Smooth muscle cell (in vitro differentiated cells): ENCODE data around the gene TSEN2. TPM values are rescaled to one million over a fixed set of nuclear protein-coding genes. Genes with fewer than 3 reads are reported as not detected.

ENCODE experiments used
- DNase-seq: peaks from one replicate; lab custom pipeline; 2025; ENCODE audit not compliant: unreplicated experiment; lab: John Stamatoyannopoulos, UW
- H2AFZ ChIP-seq: fragments of 200-600 bp; sonication (generic); 2 replicates; pipeline ENCODE4 v1.6.0; 2016; ENCODE audit warnings: antibody characterized with exemption, low read depth, mild to moderate bottlenecking
- H3F3A ChIP-seq: fragments of 200-600 bp; sonication (generic); 2 replicates; pipeline ENCODE4 v1.6.0; 2017; ENCODE audit warnings: antibody characterized with exemption, low read depth
- H3K27ac ChIP-seq: fragments of 200-600 bp; sonication (generic); 2 replicates; pipeline ENCODE4 v1.5.1; 2016; ENCODE audit warnings: low read depth, mild to moderate bottlenecking
- H3K27me3 ChIP-seq: fragments of 200-600 bp; sonication (generic); 2 replicates; pipeline ENCODE4 v1.6.1; 2016; ENCODE audit warnings: low read depth, mild to moderate bottlenecking
- H3K36me3 ChIP-seq: fragments of 200-600 bp; sonication (generic); 2 replicates; pipeline ENCODE4 v1.5.1; 2016; ENCODE audit warnings: low read depth
- H3K4me1 ChIP-seq: fragments of 200-600 bp; sonication (generic); 2 replicates; pipeline ENCODE4 v1.5.1; 2016; ENCODE audit warnings: low read depth
- H3K4me2 ChIP-seq: fragments of 200-600 bp; sonication (generic); 2 replicates; pipeline ENCODE4 v1.6.0; 2016; ENCODE audit warnings: mild to moderate bottlenecking
- H3K4me3 ChIP-seq: fragments of 200-600 bp; sonication (generic); 2 replicates; pipeline ENCODE4 v1.5.1; 2016; ENCODE audit warnings: mild to moderate bottlenecking
- H3K79me2 ChIP-seq: fragments of 200-600 bp; sonication (generic); 2 replicates; pipeline ENCODE4 v1.6.0; 2016; ENCODE audit warnings: low read depth, mild to moderate bottlenecking
- H3K9ac ChIP-seq: fragments of 200-600 bp; sonication (generic); 2 replicates; pipeline ENCODE4 v1.6.0; 2016; ENCODE audit warnings: low read depth
- H3K9me3 ChIP-seq: fragments of 200-600 bp; sonication (generic); replicated peaks from 2 replicates; pipeline ENCODE4 v1.5.1; 2016; ENCODE audit warnings: low read depth
- H4K20me1 ChIP-seq: fragments of 200-600 bp; sonication (generic); 2 replicates; pipeline ENCODE4 v1.6.0; 2016; ENCODE audit warnings: low read depth
- WGBS: methylation state at CpG from one replicate; pipeline ENCODE4 v1.1.7; 2016; ENCODE audit warnings: low lambda C conversion rate; 5-methylcytosine and 5-hydroxymethylcytosine counted together
- polyA plus RNA-seq: library from polyadenylated mRNA; unstranded; fragments of >200 nt; fragmentation: Nextera tagmentation; extraction: Ambion mirVana; gene quantifications from 2 replicates; pipeline ENCODE4 v1.2.1, GENCODE V29; 2016
- total RNA-seq: library from RNA; depleted of rRNA; stranded (reverse); fragments of >200 nt; gene quantifications from 2 replicates; pipeline ENCODE4 v1.2.3, GENCODE V29; 2014
- TF ChIP-seq, protein P1 (sequence below): fragments of 200-600 bp; sonication (generic); IDR thresholded peaks from 2 replicates; pipeline ENCODE4 v1.5.1; 2017; ENCODE audit warnings: borderline replicate concordance, mild to moderate bottlenecking, antibody characterized with exemption; ENCODE audit not compliant: insufficient read depth, poor library complexity, severe bottlenecking

Gene TSEN2
- total and polyA plus RNA-seq, 2 experiments from 2014 or later = 3.6 to 3.9 TPM

DNA sequence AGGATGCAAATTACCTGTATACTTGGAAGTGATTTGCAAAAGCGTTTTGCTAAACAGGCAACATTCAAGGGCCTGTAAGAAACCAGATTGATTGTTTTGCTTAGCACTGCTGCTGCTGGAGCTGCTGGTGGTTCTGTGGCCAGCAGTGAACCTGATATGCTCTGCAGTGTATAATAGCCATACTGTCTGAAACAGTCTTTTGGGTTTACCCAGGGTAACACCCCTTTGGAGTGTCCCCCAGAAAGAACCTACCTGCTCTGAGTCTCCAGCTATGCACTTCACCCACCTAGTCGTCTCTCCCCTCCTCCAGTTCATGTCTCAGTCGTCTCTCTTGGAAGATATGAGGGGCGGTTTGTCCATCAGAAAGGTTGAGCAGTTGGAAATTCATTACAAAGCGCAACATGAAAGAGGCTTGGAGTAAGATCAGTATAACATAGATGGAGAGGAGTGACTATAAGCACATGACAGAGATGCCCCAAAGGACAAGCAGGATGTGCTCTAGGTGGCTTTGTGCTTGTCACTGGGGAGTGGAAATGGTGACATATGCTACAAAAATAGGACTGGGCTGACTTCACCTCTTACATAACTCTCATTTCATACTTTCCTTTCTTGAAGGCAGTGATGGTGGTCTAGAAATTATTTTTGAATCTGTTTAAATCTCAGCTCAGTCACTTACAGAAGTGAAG, 76.4 kb downstream of the TSEN2 start:
- Histone ChIP-seq H3K4me2 (no peak overlapping the region), H3K27ac (no peak overlapping the region), H3F3A (no peaks in the 10 kb centered on the region), H3K9ac (no peak overlapping the region), H3K4me3 (no peak overlapping the region), H4K20me1 (peaks cover 80% of the 10 kb centered on the region), H3K9me3 (no peaks in the 10 kb centered on the region), H3K4me1 (peaks cover 28% of the 10 kb centered on the region), H3K79me2 (peaks cover 81% of the 10 kb centered on the region), H2AFZ (no peak overlapping the region), H3K36me3 (no peaks in the 10 kb centered on the region), H3K27me3 (no peaks in the 10 kb centered on the region)
- 93% methylated on average over 5 of the region's 5 CpGs for WGBS
- TF ChIP-seq, protein P1, sequence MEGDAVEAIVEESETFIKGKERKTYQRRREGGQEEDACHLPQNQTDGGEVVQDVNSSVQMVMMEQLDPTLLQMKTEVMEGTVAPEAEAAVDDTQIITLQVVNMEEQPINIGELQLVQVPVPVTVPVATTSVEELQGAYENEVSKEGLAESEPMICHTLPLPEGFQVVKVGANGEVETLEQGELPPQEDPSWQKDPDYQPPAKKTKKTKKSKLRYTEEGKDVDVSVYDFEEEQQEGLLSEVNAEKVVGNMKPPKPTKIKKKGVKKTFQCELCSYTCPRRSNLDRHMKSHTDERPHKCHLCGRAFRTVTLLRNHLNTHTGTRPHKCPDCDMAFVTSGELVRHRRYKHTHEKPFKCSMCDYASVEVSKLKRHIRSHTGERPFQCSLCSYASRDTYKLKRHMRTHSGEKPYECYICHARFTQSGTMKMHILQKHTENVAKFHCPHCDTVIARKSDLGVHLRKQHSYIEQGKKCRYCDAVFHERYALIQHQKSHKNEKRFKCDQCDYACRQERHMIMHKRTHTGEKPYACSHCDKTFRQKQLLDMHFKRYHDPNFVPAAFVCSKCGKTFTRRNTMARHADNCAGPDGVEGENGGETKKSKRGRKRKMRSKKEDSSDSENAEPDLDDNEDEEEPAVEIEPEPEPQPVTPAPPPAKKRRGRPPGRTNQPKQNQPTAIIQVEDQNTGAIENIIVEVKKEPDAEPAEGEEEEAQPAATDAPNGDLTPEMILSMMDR = no peak
- no peak for DNase-seq

DNA sequence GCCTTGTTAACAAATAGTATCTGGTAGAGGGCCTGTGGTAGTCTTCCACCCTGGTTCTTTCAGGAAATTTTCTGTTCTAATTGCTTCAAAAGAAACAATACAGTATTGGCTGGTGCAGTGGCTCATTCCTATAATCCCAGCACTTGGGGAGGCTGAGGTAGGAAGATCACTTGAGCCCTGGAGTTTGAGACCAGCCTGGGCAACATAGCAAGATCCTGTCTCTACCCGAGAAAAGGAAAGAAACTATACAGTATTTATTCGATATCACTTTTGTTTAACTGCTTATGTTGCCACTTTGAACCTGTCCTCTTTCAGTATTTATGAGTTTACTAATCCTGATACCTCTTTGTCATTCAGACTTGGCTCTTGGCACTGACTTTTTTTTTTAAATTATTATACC, 77.1 kb downstream of the TSEN2 start:
- H3K4me2 ChIP-seq = no peak overlapping the region
- H2AFZ ChIP-seq = no peak overlapping the region
- no peaks in the 10 kb centered on the region for H3K36me3 ChIP-seq
- DNase-seq = no peak
- H3K9ac ChIP-seq = no peak overlapping the region
- TF ChIP-seq, protein P1 = no peak
- H3K9me3 ChIP-seq = no peaks in the 10 kb centered on the region
- H3K27me3 ChIP-seq = no peaks in the 10 kb centered on the region
- H3K4me3 ChIP-seq = no peak overlapping the region
- 100% methylated on average over 2 of the region's 2 CpGs for WGBS
- H3K27ac ChIP-seq = no peak overlapping the region
- peaks cover 88% of the 10 kb centered on the region for H4K20me1 ChIP-seq
- peaks cover 23% of the 10 kb centered on the region for H3K4me1 ChIP-seq
- H3F3A ChIP-seq = no peaks in the 10 kb centered on the region
- H3K79me2 ChIP-seq = peaks cover 88% of the 10 kb centered on the region

DNA sequence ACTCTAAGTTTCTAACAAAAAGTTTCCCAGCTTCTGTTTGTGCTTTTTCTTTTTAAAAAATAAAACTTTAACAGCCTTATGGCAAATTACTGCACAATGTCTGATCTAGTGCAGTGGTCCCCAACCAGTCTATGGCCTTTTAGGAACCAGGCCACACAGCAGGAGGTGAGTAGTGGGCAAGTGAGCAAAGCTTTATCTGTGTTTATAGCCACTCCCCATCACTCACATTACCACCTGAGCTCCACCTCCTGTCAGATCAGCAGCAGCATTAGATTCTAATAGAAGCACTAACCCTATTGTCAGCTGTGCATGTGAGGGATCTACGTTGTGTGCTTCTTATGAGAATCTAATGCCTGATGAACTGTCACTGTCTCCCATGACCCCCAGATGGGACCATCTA, 78.2 kb downstream of the TSEN2 start:
- H3K9me3 ChIP-seq = no peaks in the 10 kb centered on the region
- peaks cover 23% of the 10 kb centered on the region for H3K4me1 ChIP-seq
- TF ChIP-seq, protein P1 = no peak
- H3K4me3 ChIP-seq = no peak overlapping the region
- 92% methylated on average over 1 of the region's 1 CpG for WGBS
- H3K36me3 ChIP-seq = no peaks in the 10 kb centered on the region
- H3K27ac ChIP-seq = no peak overlapping the region
- no peaks in the 10 kb centered on the region for H3K27me3 ChIP-seq
- H4K20me1 ChIP-seq = peaks cover 98% of the 10 kb centered on the region
- no peak overlapping the region for H3K4me2 ChIP-seq
- peaks cover 99% of the 10 kb centered on the region for H3K79me2 ChIP-seq
- no peaks in the 10 kb centered on the region for H3F3A ChIP-seq
- H2AFZ ChIP-seq = no peak overlapping the region
- no peak for DNase-seq
- no peak overlapping the region for H3K9ac ChIP-seq

DNA sequence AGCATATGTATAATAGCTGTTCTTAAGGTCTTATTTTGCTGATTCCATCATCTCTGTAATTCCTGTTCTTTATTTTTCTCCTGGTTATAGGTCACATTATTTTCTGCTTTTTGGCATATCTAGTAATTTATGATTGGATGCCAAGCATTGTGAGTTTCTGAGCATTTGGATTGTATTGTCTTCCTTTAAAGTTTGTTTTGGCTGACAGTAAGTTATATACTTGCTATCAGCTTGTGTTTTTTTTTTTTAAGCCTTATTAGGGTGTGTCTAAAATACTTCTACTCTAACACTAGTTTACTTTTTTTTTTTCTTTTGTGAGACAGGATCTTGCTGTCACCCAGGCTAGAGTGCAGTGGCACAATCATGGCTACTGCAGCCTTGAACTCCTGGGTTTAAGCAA, 82.7 kb downstream of the TSEN2 start:
- Histone ChIP-seq H2AFZ (no peak overlapping the region), H4K20me1 (peaks cover 81% of the 10 kb centered on the region), H3F3A (no peaks in the 10 kb centered on the region), H3K4me1 (peaks cover 7% of the 10 kb centered on the region), H3K4me2 (no peak overlapping the region), H3K9me3 (no peaks in the 10 kb centered on the region), H3K4me3 (no peak overlapping the region), H3K36me3 (peaks cover 6% of the 10 kb centered on the region), H3K27ac (no peak overlapping the region), H3K9ac (no peak overlapping the region), H3K27me3 (no peaks in the 10 kb centered on the region), H3K79me2 (peaks cover 70% of the 10 kb centered on the region)
- TF ChIP-seq, protein P1 = no peak
- DNase-seq = no peak
